Natural killer cell (primary cell): ENCODE data around the gene ADGRL1. TPM values are rescaled to one million over a fixed set of nuclear protein-coding genes. Genes with fewer than 3 reads are reported as not detected.

ENCODE experiments used
- ATAC-seq, 3 donors: fragments of 150-1000 bp in 2 of 3; fragments of 200-7000 bp in 1 of 3; cut with Tn5 transposase; 1 replicate in 1 of 3; 2 replicates in 2 of 3; pipeline ENCODE4 v1.10.0; 2021; ENCODE audit warnings: mild to moderate bottlenecking in 2 of 3, moderate library complexity in 2 of 3
- DNase-seq, 2 donors: peaks; one replicate each; pipeline versions ENCODE4 v3.0.0 to v3.0.0-alpha.2; 2013 to 2021; ENCODE audit warnings: mixed read lengths in 1 of 2
- H3K27ac ChIP-seq: one replicate; pipeline ENCODE4 v1.5.1; 2013; ENCODE audit warnings: mild to moderate bottlenecking, low read length
- H3K27me3 ChIP-seq: one replicate; pipeline ENCODE4 v1.6.1; 2013; ENCODE audit warnings: low read length; ENCODE audit not compliant: control insufficient read depth, insufficient read depth
- H3K36me3 ChIP-seq: one replicate; pipeline ENCODE4 v1.6.1; 2013; ENCODE audit warnings: low read length; ENCODE audit not compliant: control insufficient read depth, insufficient read depth
- H3K4me1 ChIP-seq: one replicate; pipeline ENCODE4 v1.6.1; 2013; ENCODE audit warnings: low read length; ENCODE audit not compliant: control insufficient read depth, insufficient read depth
- H3K4me3 ChIP-seq: one replicate; pipeline ENCODE4 v1.5.1; 2013; ENCODE audit warnings: low read length
- H3K9me3 ChIP-seq: one replicate; pipeline ENCODE4 v1.6.1; 2013; ENCODE audit warnings: low read length; ENCODE audit not compliant: control insufficient read depth, insufficient read depth
- H3K27ac Mint-ChIP-seq, 2 donors: one replicate each; pipeline ENCODE4 v1.8.0; 2022; ENCODE audit warnings: mild to moderate bottlenecking in 2 of 2, mixed read lengths in 2 of 2, moderate library complexity in 1 of 2
- H3K27me3 Mint-ChIP-seq, 2 donors: one replicate each; pipeline ENCODE4 v1.8.0; 2022; ENCODE audit warnings: low read depth in 2 of 2, mixed read lengths in 2 of 2
- H3K36me3 Mint-ChIP-seq: one replicate; pipeline ENCODE4 v1.8.0; 2022; ENCODE audit warnings: mixed read lengths
- H3K4me1 Mint-ChIP-seq, 2 donors: one replicate each; pipeline ENCODE4 v1.8.0; 2022; ENCODE audit warnings: mixed read lengths in 2 of 2
- H3K4me3 Mint-ChIP-seq: one replicate; pipeline ENCODE4 v1.8.0; 2022; ENCODE audit warnings: mild to moderate bottlenecking, moderate library complexity, mixed read lengths
- H3K9me3 Mint-ChIP-seq, 2 donors: one replicate each; pipeline ENCODE4 v1.8.0; 2022; ENCODE audit warnings: mixed read lengths in 2 of 2
- CTCF ChIP-seq: fragments of 200-600 bp; IDR thresholded peaks from one replicate; pipeline ENCODE4 v1.8.0; 2022; ENCODE audit warnings: antibody characterized with exemption
- WGBS: methylation state at CpG from one replicate; pipeline ENCODE4 v1.1.7; 2013; ENCODE audit warnings: missing lambda C conversion rate; ENCODE audit not compliant: insufficient coverage; 5-methylcytosine and 5-hydroxymethylcytosine counted together
- intact Hi-C: fragments of 100-400 bp; cut with micrococcal nuclease; formaldehyde crosslinking; loops from one replicate; pipeline ENCODE4 v1.14.2; 2022
- total RNA-seq, 4 donors: library from RNA; stranded (reverse); fragments of 120-200 nt in 1 of 4; gene quantifications; one replicate each; pipeline versions ENCODE4 v1.2.3 to v1.2.4, GENCODE V29; 2013 to 2022

The ADGRL1 gene
- total RNA-seq, 3 donors from 2014 or later (not counting 1 experiment from before 2014, with no cell fraction given) = 47.3 to 54.3 (median 52.7) TPM

DNA sequence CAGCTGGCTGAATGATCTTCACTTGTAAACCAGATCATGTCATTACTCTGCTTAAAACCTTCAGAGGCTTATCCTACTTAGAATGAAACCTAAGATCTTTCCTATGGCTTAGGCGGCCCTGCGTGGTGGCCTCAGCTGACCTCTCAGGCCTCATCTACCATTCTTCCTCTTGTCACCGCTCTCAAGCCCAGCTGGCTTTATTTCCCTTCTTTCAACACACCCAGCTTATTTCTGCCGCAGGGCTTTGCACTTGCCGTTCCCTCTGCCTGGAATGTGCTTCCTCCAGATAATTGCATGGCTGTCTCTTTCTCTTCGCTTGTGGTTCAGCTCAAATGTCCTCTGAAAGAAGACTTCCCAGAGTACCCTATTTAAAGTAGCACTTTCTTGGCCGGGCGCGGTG is 66.0 kb downstream of the ADGRL1 start:
- Histone ChIP-seq H3K27me3 (no peaks in the 10 kb centered on the region), H3K9me3 (no peaks in the 10 kb centered on the region), H3K27ac (no peak overlapping the region), H3K4me3 (no peak overlapping the region), H3K36me3 (no peaks in the 10 kb centered on the region), H3K4me1 (peaks cover 25% of the 10 kb centered on the region)
- no peaks in the 10 kb centered on the region for H3K36me3 Mint-ChIP-seq
- WGBS = 77% methylated on average over 9 of the region's 9 CpGs
- peaks cover 40 to 50% of the 10 kb centered on the region in 2 donors for H3K4me1 Mint-ChIP-seq
- H3K27me3 Mint-ChIP-seq = no peaks in the 10 kb centered on the region
- DNase-seq (no peak), ATAC-seq (no peak)
- no peaks in the 10 kb centered on the region for H3K9me3 Mint-ChIP-seq
- H3K27ac Mint-ChIP-seq = peak overlapping the region; percentile 39 to 76
- H3K4me3 Mint-ChIP-seq = no peak overlapping the region
- intact Hi-C loops = loop anchor here (5.0 kb wide), 2 partner anchors 48 to 337 kb away; partner anchors contain the start of genes PTGER1 and SAMD1
- TF ChIP-seq CTCF = no peak

DNA sequence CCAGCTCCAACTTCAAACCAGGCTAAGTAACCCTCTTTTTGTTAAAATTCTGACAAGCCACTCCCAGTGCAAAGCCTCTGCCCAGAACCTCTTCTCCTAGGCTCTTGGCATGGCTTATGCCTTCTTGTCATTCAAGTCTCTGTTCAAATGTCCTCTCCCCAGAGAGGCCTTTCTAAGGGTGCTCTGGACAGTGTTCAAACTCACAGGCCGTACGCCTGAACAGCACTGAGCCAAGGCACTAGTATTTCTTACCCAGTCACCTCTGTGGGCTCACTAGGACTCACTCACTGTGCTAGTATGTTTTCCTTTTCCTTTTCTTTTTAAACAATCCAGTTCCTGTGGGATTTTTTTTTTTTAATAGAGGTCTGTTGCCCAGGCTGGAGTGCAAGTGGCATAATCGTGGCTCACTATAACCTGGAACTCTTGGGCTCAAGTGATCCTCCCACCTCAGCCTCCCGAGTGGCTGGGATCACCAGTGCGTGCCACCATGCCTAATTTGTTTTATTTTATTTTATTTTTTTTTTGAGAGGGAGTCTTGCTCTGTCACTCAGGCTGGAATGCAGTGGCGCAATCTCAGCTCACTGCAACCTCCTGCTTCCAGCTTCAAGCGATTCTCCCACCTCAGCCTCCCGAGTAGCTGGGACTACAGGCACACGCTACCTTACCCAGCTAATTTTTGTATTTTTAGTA is 67.2 kb downstream of the ADGRL1 start:
- peak overlapping the region; percentile 67 for H3K4me3 Mint-ChIP-seq
- H3K4me1 Mint-ChIP-seq = peaks cover 40 to 50% of the 10 kb centered on the region in 2 donors
- H3K27me3 Mint-ChIP-seq = no peaks in the 10 kb centered on the region
- H3K4me1 ChIP-seq = peaks cover 25% of the 10 kb centered on the region
- H3K9me3 Mint-ChIP-seq = no peaks in the 10 kb centered on the region
- no peak overlapping the region for H3K4me3 ChIP-seq
- H3K27ac Mint-ChIP-seq = peak overlapping the region; percentile 76 to 80
- intact Hi-C loops = loop anchor here (5.0 kb wide), 2 partner anchors 46 to 339 kb away; partner anchors contain the start of genes PTGER1 and SAMD1
- DNase-seq = no peak
- 95% methylated on average over 9 of the region's 9 CpGs for WGBS
- no peak overlapping the region for H3K27ac ChIP-seq
- H3K9me3 ChIP-seq = no peaks in the 10 kb centered on the region
- no peak for TF ChIP-seq CTCF
- H3K36me3 ChIP-seq = no peaks in the 10 kb centered on the region
- H3K27me3 ChIP-seq = no peaks in the 10 kb centered on the region
- ATAC-seq = no peak
- no peaks in the 10 kb centered on the region for H3K36me3 Mint-ChIP-seq

DNA sequence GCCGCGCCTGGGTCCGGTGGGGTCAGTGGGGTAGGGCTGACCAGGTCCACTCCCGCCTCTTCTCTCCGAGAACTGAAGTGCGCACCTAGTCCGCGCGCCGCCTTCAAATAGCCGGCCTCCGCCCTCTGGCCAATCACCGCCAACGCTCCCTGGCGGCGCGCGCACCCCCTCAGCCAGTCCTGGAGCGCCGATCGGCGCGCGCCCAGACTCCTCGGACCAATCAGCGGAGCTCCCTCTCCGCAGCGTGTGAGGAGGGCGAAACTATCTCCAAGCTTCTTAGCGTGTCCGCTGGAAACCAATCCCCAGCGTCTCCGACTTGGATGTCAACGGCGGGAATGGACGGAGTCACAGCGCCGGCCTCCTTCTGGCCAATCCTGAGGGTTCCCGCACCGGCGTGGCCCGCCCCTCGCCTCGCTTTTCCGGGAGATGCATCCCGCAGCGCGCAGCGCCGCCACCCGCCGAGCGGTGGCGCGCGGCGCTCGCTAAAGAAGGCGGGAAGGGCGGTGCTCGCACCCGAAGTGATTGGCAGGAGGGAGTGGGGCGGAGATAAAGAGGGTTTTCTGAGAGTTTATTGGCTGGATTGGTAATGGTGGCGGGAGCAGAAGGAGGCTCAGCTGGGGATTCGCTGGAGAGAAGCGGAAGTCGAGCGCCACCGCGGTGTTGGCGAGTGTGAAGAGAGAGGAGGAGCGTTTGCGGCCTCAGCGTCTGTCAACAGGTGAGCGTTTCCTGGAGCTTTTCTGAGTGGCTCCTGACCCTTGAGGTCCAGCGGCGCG is 69.3 kb downstream of the ADGRL1 start, which contains the start of gene ASF1B:
TSS of gene ASF1B (minus strand) at position 81 of the 773 bp plus-strand sequence. CDS start 133 bp downstream, outside the sequence.
- H3K27ac ChIP-seq = peak within 1 kb of the TSS; percentile 95
- WGBS = 0% methylated on average over 78 of the region's 78 CpGs
- no peaks in the 10 kb centered on the region for H3K27me3 ChIP-seq
- Mint-ChIP-seq H3K4me1 (peaks cover 27 to 37% of the 10 kb centered on the region in 2 donors), H3K9me3 (no peaks in the 10 kb centered on the region), H3K27ac (peak within 1 kb of the TSS; percentile 88 to 90), H3K36me3 (no peaks in the 10 kb centered on the region), H3K4me3 (peak within 1 kb of the TSS; percentile 90), H3K27me3 (no peaks in the 10 kb centered on the region)
- TF ChIP-seq CTCF = peak; percentile 73
- no peaks in the 10 kb centered on the region for H3K9me3 ChIP-seq
- H3K36me3 ChIP-seq = no peaks in the 10 kb centered on the region
- DNase-seq (peak; percentile 95 to 99), ATAC-seq (peak; percentile 78 to 91 (median 82))
- intact Hi-C loops = loop anchor here (1.0 to 5.0 kb wide), 9 partner anchors 13 to 392 kb away; partner anchors contain the start of genes DDX39A, PTGER1, SAMD1 and TECR
- peak within 1 kb of the TSS; percentile 86 for H3K4me3 ChIP-seq
- peaks cover 25% of the 10 kb centered on the region for H3K4me1 ChIP-seq
